NB4 (cell line): ENCODE results near the gene SPRYD4.

Experiments used
- CTCF ChIP-seq: IDR thresholded peaks from one replicate; pipeline ENCODE4 v1.5.1; 2012; ENCODE audit warnings: low read depth, low read length
- POLR2A ChIP-seq: IDR thresholded peaks from 2 replicates; pipeline ENCODE4 v1.6.1; 2011; ENCODE audit warnings: mild to moderate bottlenecking; ENCODE audit not compliant: insufficient read length; ENCODE audit errors: extremely low read depth

- TF ChIP-seq CTCF (no peak), POLR2A (no peak)
These were observed 52.1 kb downstream of the SPRYD4 start for GRCh38 chr12:56520506-56520905.
